A549 (cell line): ENCODE data around the gene SEC31A. TPM values are rescaled to one million over a fixed set of nuclear protein-coding genes. Genes with fewer than 3 reads are reported as not detected.

ENCODE experiments used
- ATAC-seq, 2 experiments: fragments of 200-7000 bp in 1 of 2; fragments of >200 bp in 1 of 2; cut with Nextera tagmentation in 1 of 2; cut with Tn5 transposase in 1 of 2; 3 replicates each; pipeline versions ENCODE4 v1.8.0 to v1.9.1; 2018 to 2020; ENCODE audit warnings: mild to moderate bottlenecking in 1 of 2, moderate library complexity in 1 of 2
- CTCF ChIA-PET: fragments of 300-600 bp; sonication (Branson Sonifier 250); formaldehyde crosslinking; extraction: SDS; loops from one replicate; lab custom pipeline; 2021; ENCODE audit warnings: antibody characterized with exemption, inconsistent platforms; lab: Yijun Ruan, JAX
- POLR2A ChIA-PET: fragments of 350-600 bp; formaldehyde crosslinking; extraction: SDS; loops from one replicate; lab custom pipeline; 2021; ENCODE audit warnings: antibody characterized with exemption, inconsistent platforms; lab: Yijun Ruan, JAX
- DNase-seq, 2 experiments: peaks; one replicate each; pipeline versions ENCODE4 v3.0.0 to v3.0.0-alpha.2; 2011 to 2016; ENCODE audit warnings: low read depth in 1 of 2, low spot score in 1 of 2
- FAIRE-seq: peaks from 2 replicates; lab custom pipeline; 2011; peaks lifted over from hg19 to GRCh38; lab: Jason Lieb, UNC
- H3K27ac ChIP-seq, 2 experiments: fragments of >200 bp; sonication (Bioruptor Twin); formaldehyde crosslinking; 3 replicates each; pipeline ENCODE4 v1.5.1; 2016 to 2017
- H3K4me1 ChIP-seq: fragments of >200 bp; sonication (Bioruptor Twin); formaldehyde crosslinking; 3 replicates; pipeline ENCODE4 v1.6.1; 2016
- H3K4me2 ChIP-seq: fragments of >200 bp; sonication (Bioruptor Twin); formaldehyde crosslinking; 3 replicates; pipeline ENCODE4 v1.6.1; 2016
- H3K4me3 ChIP-seq: fragments of >200 bp; sonication (Bioruptor Twin); formaldehyde crosslinking; 3 replicates; pipeline ENCODE4 v1.5.1; 2016
- H3K9me3 ChIP-seq: fragments of >200 bp; sonication (Bioruptor Twin); formaldehyde crosslinking; 3 replicates; pipeline ENCODE4 v1.6.1; 2016
- EHMT2 ChIP-seq: fragments of 200-600 bp; sonication (generic); IDR thresholded peaks from 2 replicates; pipeline ENCODE4 v1.6.1; 2016; ENCODE audit warnings: antibody characterized with exemption, low read depth, mild to moderate bottlenecking, moderate library complexity
- EP300 ChIP-seq, 2 experiments: fragments of >200 bp; sonication (Bioruptor Twin); formaldehyde crosslinking; IDR thresholded peaks; 2 replicates in 1 of 2; 3 replicates in 1 of 2; pipeline ENCODE4 v1.6.1; 2016 to 2017
- ESRRA ChIP-seq: fragments of 150-350 bp; IDR thresholded peaks from 2 replicates; pipeline ENCODE4 v1.6.1; 2014; ENCODE audit warnings: mild to moderate bottlenecking, low read length, borderline replicate concordance
- FOXS1 ChIP-seq: fragments of 250-450 bp; sonication (Bioruptor Pico); IDR thresholded peaks from 2 replicates; pipeline ENCODE4 v1.5.0; 2020; ENCODE audit warnings: mild to moderate bottlenecking, moderate library complexity
- GATA3 ChIP-seq: IDR thresholded peaks from 2 replicates; pipeline ENCODE4 v1.6.1; 2012; ENCODE audit warnings: borderline replicate concordance
- HEYL ChIP-seq: fragments of 250-450 bp; sonication (Bioruptor Pico); IDR thresholded peaks from 2 replicates; pipeline ENCODE4 v1.8.0; 2021; ENCODE audit warnings: mild to moderate bottlenecking, moderate library complexity
- HOXB5 ChIP-seq: fragments of 250-450 bp; sonication (Bioruptor Pico); IDR thresholded peaks from 2 replicates; pipeline ENCODE4 v1.5.0; 2020; ENCODE audit warnings: mild to moderate bottlenecking, moderate library complexity
- JUN ChIP-seq, 2 experiments: fragments of >200 bp; sonication (Bioruptor Twin); formaldehyde crosslinking; IDR thresholded peaks; 2 replicates in 1 of 2; 3 replicates in 1 of 2; pipeline ENCODE4 v1.6.1; 2016 to 2017
- JUNB ChIP-seq: fragments of >200 bp; sonication (Bioruptor Twin); formaldehyde crosslinking; IDR thresholded peaks from 2 replicates; pipeline ENCODE4 v1.6.1; 2016
- KDM5A ChIP-seq: fragments of 200-600 bp; sonication (generic); IDR thresholded peaks from 2 replicates; pipeline ENCODE4 v1.6.1; 2016; ENCODE audit warnings: antibody characterized with exemption, mild to moderate bottlenecking
- MYC ChIP-seq: IDR thresholded peaks from 2 replicates; pipeline ENCODE4 v1.6.1; 2012; ENCODE audit warnings: mild to moderate bottlenecking, inconsistent platforms, low read length, improper control_type of control experiment, borderline replicate concordance
- PHF8 ChIP-seq: fragments of 200-600 bp; sonication (generic); IDR thresholded peaks from 2 replicates; pipeline ENCODE4 v1.6.1; 2016; ENCODE audit warnings: low read depth, mild to moderate bottlenecking, antibody characterized with exemption, moderate library complexity, borderline replicate concordance
- POLR2A ChIP-seq: IDR thresholded peaks from 2 replicates; pipeline ENCODE4 v1.6.1; 2012; ENCODE audit warnings: mild to moderate bottlenecking, low read length
- POLR2AphosphoS2 ChIP-seq: conservative IDR thresholded peaks from 2 replicates; pipeline ENCODE4 v1.6.1; 2012; ENCODE audit warnings: low read length, improper control_type of control experiment, inconsistent platforms
- RAD21 ChIP-seq, 2 experiments: fragments of >200 bp in 1 of 2; sonication (Bioruptor Twin) in 1 of 2; formaldehyde crosslinking in 1 of 2; IDR thresholded peaks in 1 of 2; conservative IDR thresholded peaks in 1 of 2; 2 replicates in 1 of 2; 3 replicates in 1 of 2; pipeline ENCODE4 v1.6.1; 2012 to 2018; ENCODE audit warnings: inconsistent platforms in 1 of 2
- SMC3 ChIP-seq: fragments of >200 bp; sonication (Bioruptor Twin); formaldehyde crosslinking; IDR thresholded peaks from 3 replicates; pipeline ENCODE4 v1.6.1; 2018; ENCODE audit warnings: inconsistent platforms
- SREBF2 ChIP-seq: fragments of 450-650 bp; IDR thresholded peaks from 2 replicates; pipeline ENCODE4 v1.6.1; 2014; ENCODE audit warnings: mild to moderate bottlenecking, moderate library complexity
- TP53 ChIP-seq: fragments of 250-450 bp; sonication (Bioruptor Pico); IDR thresholded peaks from 2 replicates; pipeline ENCODE4 v1.5.0; 2021; ENCODE audit warnings: mild to moderate bottlenecking, moderate library complexity
- ZC3H11A ChIP-seq: fragments of 450-650 bp; IDR thresholded peaks from 2 replicates; pipeline ENCODE4 v1.6.1; 2014; ENCODE audit warnings: antibody characterized with exemption, mild to moderate bottlenecking
- WGBS: methylation state at CpG from one replicate; pipeline ENCODE4 v1.1.6; 2017; ENCODE audit errors: missing lambda C conversion rate; 5-methylcytosine and 5-hydroxymethylcytosine counted together
- polyA plus RNA-seq, 4 experiments: library from polyadenylated mRNA; depleted of rRNA in 3 of 4; stranded (reverse); fragments of >200 nt; fragmentation: RNase III in 1 of 4; extraction: RNeasy Plus Mini Kit Qiagen cat#74134 plus additional on column Dnase treatment in 1 of 4; gene quantifications; 2 replicates in 3 of 4; 3 replicates in 1 of 4; pipeline ENCODE4 v1.2.3, GENCODE V29; 2011 to 2017
- TF ChIP-seq, protein P1 (sequence below): fragments of >200 bp; sonication (Bioruptor Twin); formaldehyde crosslinking; IDR thresholded peaks from 2 replicates; pipeline ENCODE4 v1.6.1; 2016
- TF ChIP-seq, protein P2 (sequence below): IDR thresholded peaks from 2 replicates; pipeline ENCODE4 v1.6.1; 2012
- TF ChIP-seq, protein P3 (sequence below): fragments of 250-450 bp; sonication (Bioruptor Pico); IDR thresholded peaks from 2 replicates; pipeline ENCODE4 v1.5.0; 2020; ENCODE audit warnings: low read depth, mild to moderate bottlenecking, moderate library complexity
- TF ChIP-seq, protein P4 (sequence below): IDR thresholded peaks from 2 replicates; pipeline ENCODE4 v1.6.1; 2012

The SEC31A gene
- polyA plus RNA-seq, 2 of the 4 experiments (the other 2 are of a cell fraction): 67.8 to 127 TPM

DNA sequence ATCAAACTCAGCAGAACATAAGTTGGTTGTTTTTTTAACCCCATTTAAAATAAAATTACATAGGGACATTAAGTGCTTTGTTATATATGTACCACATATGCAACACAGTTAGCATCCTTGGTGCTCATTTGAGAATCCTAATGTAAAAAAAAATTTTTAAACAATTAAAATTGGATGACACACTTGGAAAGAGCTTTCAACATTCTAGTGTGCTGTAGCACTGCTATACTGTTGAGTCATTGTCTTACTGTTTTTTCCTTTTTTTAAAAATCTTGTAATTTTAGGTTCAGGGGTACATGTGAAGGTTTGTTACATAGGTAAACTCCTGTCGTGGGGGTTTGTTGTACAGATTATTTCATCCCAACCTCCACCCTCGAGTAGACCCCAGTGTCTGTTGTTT, 22.4 kb upstream of the SEC31A start:
- no peak overlapping the region for H3K27ac ChIP-seq
- no peak overlapping the region for H3K4me3 ChIP-seq
- TF ChIP-seq MYC (no peak), RAD21 (conservative IDR thresholded peaks at IDR 0.05 in 1 of 2, IDR thresholded peaks at IDR 0.05 in 1 of 2) (no peak)
- H3K4me1 ChIP-seq: no peaks in the 10 kb centered on the region
- DNase-seq (no peak), ATAC-seq (no peak), FAIRE-seq (no peak)
- H3K4me2 ChIP-seq: no peak overlapping the region
- CTCF ChIA-PET: interaction anchor here (1.4 kb wide), 1 partner anchor 79 kb away, joined by 3 read pairs; no protein-coding TSS in a partner anchor
- WGBS: 35% methylated on average over 2 of the region's 2 CpGs
- POLR2A ChIA-PET: no interaction called here
- no peaks in the 10 kb centered on the region for H3K9me3 ChIP-seq

DNA sequence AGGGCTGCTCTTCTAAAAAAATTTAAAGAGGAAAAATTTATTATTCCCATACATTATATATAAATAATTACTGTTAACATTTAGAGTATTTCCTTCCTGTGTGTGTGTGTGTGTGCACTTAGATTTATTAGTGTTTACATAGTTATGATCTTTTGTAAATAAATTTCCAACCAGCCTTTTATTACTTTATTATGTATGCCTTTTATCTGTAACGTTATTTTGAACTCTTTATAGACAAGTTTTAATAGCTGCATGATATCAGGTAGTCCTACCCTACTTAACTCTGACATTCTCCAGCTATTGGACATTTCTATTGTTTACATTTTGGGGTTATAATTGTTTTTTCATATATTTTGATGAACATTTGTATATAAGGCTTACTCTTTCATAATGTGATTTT, 18.4 kb upstream of the SEC31A start:
- no peak overlapping the region for H3K27ac ChIP-seq
- ATAC-seq (no peak), FAIRE-seq (no peak), DNase-seq (no peak)
- POLR2A ChIA-PET: no interaction called here
- no peak for TF ChIP-seq FOXS1 (CRISPR knock-in tag)
- no peak for TF ChIP-seq TP53 (CRISPR knock-in tag)
- TF ChIP-seq GATA3: no peak
- TF ChIP-seq, protein P1, sequence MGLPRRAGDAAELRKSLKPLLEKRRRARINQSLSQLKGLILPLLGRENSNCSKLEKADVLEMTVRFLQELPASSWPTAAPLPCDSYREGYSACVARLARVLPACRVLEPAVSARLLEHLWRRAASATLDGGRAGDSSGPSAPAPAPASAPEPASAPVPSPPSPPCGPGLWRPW: no peak
- TF ChIP-seq ZC3H11A: no peak
- no peak for TF ChIP-seq SREBF2
- TF ChIP-seq PHF8: no peak
- no peak for TF ChIP-seq HOXB5
- TF ChIP-seq, protein P2, sequence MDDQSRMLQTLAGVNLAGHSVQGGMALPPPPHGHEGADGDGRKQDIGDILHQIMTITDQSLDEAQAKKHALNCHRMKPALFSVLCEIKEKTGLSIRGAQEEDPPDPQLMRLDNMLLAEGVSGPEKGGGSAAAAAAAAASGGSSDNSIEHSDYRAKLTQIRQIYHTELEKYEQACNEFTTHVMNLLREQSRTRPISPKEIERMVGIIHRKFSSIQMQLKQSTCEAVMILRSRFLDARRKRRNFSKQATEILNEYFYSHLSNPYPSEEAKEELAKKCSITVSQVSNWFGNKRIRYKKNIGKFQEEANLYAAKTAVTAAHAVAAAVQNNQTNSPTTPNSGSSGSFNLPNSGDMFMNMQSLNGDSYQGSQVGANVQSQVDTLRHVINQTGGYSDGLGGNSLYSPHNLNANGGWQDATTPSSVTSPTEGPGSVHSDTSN: no peak
- TF ChIP-seq KDM5A: no peak
- TF ChIP-seq SMC3: no peak
- no peak for TF ChIP-seq JUN (IDR thresholded peaks at IDR 0.05)
- TF ChIP-seq HEYL: no peak
- WGBS: 55% methylated on average over 1 of the region's 1 CpG
- no peaks in the 10 kb centered on the region for H3K9me3 ChIP-seq
- CTCF ChIA-PET: no interaction called here
- H3K4me3 ChIP-seq: no peak overlapping the region
- H3K4me2 ChIP-seq: no peak overlapping the region
- H3K4me1 ChIP-seq: no peaks in the 10 kb centered on the region

DNA sequence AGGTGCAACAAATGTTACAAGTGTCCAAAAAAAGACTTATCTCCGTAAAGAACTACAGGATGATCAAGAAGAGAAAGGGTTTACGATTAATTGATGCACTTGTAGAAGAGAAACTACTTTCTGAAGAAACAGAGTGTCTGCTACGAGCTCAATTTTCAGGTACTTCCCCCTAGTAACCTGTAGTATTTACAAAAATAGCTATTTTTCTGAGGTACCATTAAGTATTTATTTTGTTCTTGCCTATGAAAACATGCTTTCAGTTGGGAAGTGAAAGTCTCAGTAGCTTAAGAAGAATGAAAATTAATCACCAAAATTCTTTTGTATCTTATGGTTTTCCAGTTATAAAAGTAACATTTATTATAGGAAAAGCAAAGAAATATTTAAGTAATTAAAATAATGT, 15.5 kb upstream of the SEC31A start:
- CTCF ChIA-PET: no interaction called here
- TF ChIP-seq ZC3H11A (no peak), PHF8 (no peak), ESRRA (no peak), EP300 (IDR thresholded peaks at IDR 0.05) (no peak), POLR2AphosphoS2 (no peak), KDM5A (no peak), FOXS1 (CRISPR knock-in tag) (no peak), EHMT2 (no peak), POLR2A (no peak), GATA3 (no peak), JUNB (no peak)
- TF ChIP-seq, protein P1: no peak
- TF ChIP-seq, protein P3, sequence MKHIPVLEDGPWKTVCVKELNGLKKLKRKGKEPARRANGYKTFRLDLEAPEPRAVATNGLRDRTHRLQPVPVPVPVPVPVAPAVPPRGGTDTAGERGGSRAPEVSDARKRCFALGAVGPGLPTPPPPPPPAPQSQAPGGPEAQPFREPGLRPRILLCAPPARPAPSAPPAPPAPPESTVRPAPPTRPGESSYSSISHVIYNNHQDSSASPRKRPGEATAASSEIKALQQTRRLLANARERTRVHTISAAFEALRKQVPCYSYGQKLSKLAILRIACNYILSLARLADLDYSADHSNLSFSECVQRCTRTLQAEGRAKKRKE (CRISPR knock-in tag): no peak
- TF ChIP-seq, protein P4, sequence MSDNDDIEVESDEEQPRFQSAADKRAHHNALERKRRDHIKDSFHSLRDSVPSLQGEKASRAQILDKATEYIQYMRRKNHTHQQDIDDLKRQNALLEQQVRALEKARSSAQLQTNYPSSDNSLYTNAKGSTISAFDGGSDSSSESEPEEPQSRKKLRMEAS: no peak
- H3K4me3 ChIP-seq: no peak overlapping the region
- H3K4me1 ChIP-seq: peaks cover 8% of the 10 kb centered on the region; the same call in 1 of the 3 replicates
- WGBS: 83% methylated on average over 3 of the region's 3 CpGs
- H3K9me3 ChIP-seq: no peaks in the 10 kb centered on the region
- ATAC-seq (no peak), DNase-seq (no peak), FAIRE-seq (no peak)
- H3K27ac ChIP-seq: no peak overlapping the region
- POLR2A ChIA-PET: interaction anchor here (0.5 to 1.0 kb wide), 2 partner anchors 17 to 128 kb away, joined by 3 to 5 read pairs; partner anchors contain the start of gene COPS4
- H3K4me2 ChIP-seq: no peak overlapping the region
